Keratinocyte (primary cell): ENCODE data around the gene FIGN.

Experiments used
- EZH2 ChIP-seq: IDR thresholded peaks from one replicate; pipeline ENCODE4 v1.6.1; 2012; ENCODE audit warnings: inconsistent platforms, mild to moderate bottlenecking, low read length, moderate library complexity
- TF ChIP-seq, protein P1 (sequence below), 3 experiments: IDR thresholded peaks in 1 of 3; conservative IDR thresholded peaks in 1 of 3; optimal IDR thresholded peaks in 1 of 3; 2 replicates in 2 of 3; 3 replicates in 1 of 3; pipeline versions ENCODE3 to v1.5.1; 2011; ENCODE audit warnings: low read length in 3 of 3, mild to moderate bottlenecking in 3 of 3, moderate library complexity in 2 of 3, control low read depth in 1 of 3, inconsistent platforms in 1 of 3; ENCODE audit not compliant: insufficient read depth in 2 of 3; ENCODE audit errors: extremely low read depth in 1 of 3

DNA sequence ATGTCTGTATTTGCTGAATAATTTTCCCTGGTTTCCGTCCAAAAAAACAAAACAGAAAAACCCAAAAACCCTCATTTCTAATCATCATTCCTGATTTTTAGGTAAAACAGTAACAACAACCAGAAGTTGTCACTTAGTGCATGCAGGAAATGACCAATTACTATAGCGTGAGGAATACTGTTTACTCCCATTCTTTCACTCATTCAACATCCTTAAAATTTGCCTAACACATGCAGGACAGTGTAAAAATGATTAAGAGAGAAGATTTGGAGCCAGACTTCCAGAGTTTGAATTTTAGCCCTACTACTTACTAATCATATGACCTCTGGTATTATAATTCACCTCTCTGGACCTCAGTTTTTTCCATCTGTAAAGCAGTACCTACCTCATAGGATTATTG, 83.1 kb downstream of the FIGN start:
- TF ChIP-seq, protein P1, sequence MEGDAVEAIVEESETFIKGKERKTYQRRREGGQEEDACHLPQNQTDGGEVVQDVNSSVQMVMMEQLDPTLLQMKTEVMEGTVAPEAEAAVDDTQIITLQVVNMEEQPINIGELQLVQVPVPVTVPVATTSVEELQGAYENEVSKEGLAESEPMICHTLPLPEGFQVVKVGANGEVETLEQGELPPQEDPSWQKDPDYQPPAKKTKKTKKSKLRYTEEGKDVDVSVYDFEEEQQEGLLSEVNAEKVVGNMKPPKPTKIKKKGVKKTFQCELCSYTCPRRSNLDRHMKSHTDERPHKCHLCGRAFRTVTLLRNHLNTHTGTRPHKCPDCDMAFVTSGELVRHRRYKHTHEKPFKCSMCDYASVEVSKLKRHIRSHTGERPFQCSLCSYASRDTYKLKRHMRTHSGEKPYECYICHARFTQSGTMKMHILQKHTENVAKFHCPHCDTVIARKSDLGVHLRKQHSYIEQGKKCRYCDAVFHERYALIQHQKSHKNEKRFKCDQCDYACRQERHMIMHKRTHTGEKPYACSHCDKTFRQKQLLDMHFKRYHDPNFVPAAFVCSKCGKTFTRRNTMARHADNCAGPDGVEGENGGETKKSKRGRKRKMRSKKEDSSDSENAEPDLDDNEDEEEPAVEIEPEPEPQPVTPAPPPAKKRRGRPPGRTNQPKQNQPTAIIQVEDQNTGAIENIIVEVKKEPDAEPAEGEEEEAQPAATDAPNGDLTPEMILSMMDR (optimal IDR thresholded peaks at IDR 0.05 in 1 of 3, IDR thresholded peaks at IDR 0.05 in 1 of 3, conservative IDR thresholded peaks at IDR 0.05 in 1 of 3; ENCODE audit: extremely low read depth in 1 of 3, insufficient read depth in 2 of 3, low read length in 3 of 3), result no peak
- no peak for TF ChIP-seq EZH2
